A549 (cell line): Measurements from ENCODE around the gene PBRM1.

Experiments used
- CTCF ChIP-seq: fragments of >200 bp; sonication (Bioruptor Twin); formaldehyde crosslinking; IDR thresholded peaks from 3 replicates; pipeline ENCODE4 v1.5.1; 2016
- MAZ ChIP-seq: fragments of 150-350 bp; IDR thresholded peaks from 2 replicates; pipeline ENCODE4 v1.6.1; 2014; ENCODE audit warnings: antibody characterized with exemption, low read depth, low read length, borderline replicate concordance
- POLR2A ChIP-seq: IDR thresholded peaks from 2 replicates; pipeline ENCODE4 v1.6.1; 2012; ENCODE audit warnings: mild to moderate bottlenecking, low read length
- SMC3 ChIP-seq: fragments of >200 bp; sonication (Bioruptor Twin); formaldehyde crosslinking; IDR thresholded peaks from 3 replicates; pipeline ENCODE4 v1.6.1; 2018; ENCODE audit warnings: inconsistent platforms

GRCh38 chr3:52535411-52536111, 150.2 kb downstream of the PBRM1 start:
- TF ChIP-seq SMC3: no peak
- no peak for TF ChIP-seq POLR2A
- no peak for TF ChIP-seq CTCF
- no peak for TF ChIP-seq MAZ
